HuH-7.5 (cell line): ENCODE data around the gene GCN1.
A peak's percentile ranks its signal among the peaks of the same experiment; 100 is the strongest.
"Not testable (repeated sequence)": the region's sequence is repeated elsewhere in the genome, so short reads cannot be mapped to it uniquely, and the experiment has no call there.

Source experiments
- DNase-seq: peaks from one replicate; pipeline ENCODE4 v3.0.0; 2011; ENCODE audit warnings: low spot score

Gene GCN1

GRCh38 chr12:120213182-120213581, 18.7 kb upstream of the GCN1 start:
- not testable (repeated sequence) for DNase-seq

- no peak for DNase-seq
These were observed 17.8 kb upstream of the GCN1 start for GRCh38 chr12:120212301-120212700.

GRCh38 chr12:120211904-120212283, 17.4 kb upstream of the GCN1 start:
- no peak for DNase-seq

GRCh38 chr12:120211243-120211903, 16.9 kb upstream of the GCN1 start:
- no peak for DNase-seq

GRCh38 chr12:120209851-120210250, 15.3 kb upstream of the GCN1 start:
- no peak for DNase-seq

- no peak for DNase-seq
These were observed 12.7 kb upstream of the GCN1 start for GRCh38 chr12:120207227-120207626.

- DNase-seq: not testable (repeated sequence)
These were observed 12.3 kb upstream of the GCN1 start for GRCh38 chr12:120206781-120207180.

GRCh38 chr12:120206228-120206627, 11.7 kb upstream of the GCN1 start:
- DNase-seq: no peak

GRCh38 chr12:120204171-120204570, 9.7 kb upstream of the GCN1 start:
- DNase-seq: no peak

- DNase-seq: no peak
These were observed 5.9 kb upstream of the GCN1 start for GRCh38 chr12:120200364-120200800.

- no peak for DNase-seq
These were observed 5.2 kb upstream of the GCN1 start for GRCh38 chr12:120199595-120200306.

GRCh38 chr12:120199025-120199424, 4.5 kb upstream of the GCN1 start:
- no peak for DNase-seq

- no peak for DNase-seq
These were observed 3.0 kb upstream of the GCN1 start for GRCh38 chr12:120197542-120197887.

GRCh38 chr12:120196817-120197541, 2.5 kb upstream of the GCN1 start:
- not testable (repeated sequence) for DNase-seq

GRCh38 chr12:120196363-120196762, 1.8 kb upstream of the GCN1 start:
- no peak for DNase-seq

GRCh38 chr12:120194226-120194533, 335 bp downstream of the GCN1 start:
- DNase-seq: no peak

GRCh38 chr12:120193286-120193685, 1.2 kb downstream of the GCN1 start:
- not testable (repeated sequence) for DNase-seq

GRCh38 chr12:120190985-120191480, 3.5 kb downstream of the GCN1 start:
- DNase-seq: no peak

GRCh38 chr12:120190386-120190785, 4.1 kb downstream of the GCN1 start:
- DNase-seq: no peak

GRCh38 chr12:120186654-120187053, 7.9 kb downstream of the GCN1 start:
- no peak for DNase-seq

GRCh38 chr12:120183211-120183631, 11.3 kb downstream of the GCN1 start:
- no peak for DNase-seq

GRCh38 chr12:120181991-120182631, 12.4 kb downstream of the GCN1 start:
- peak; percentile 45 for DNase-seq

GRCh38 chr12:120180975-120181374, 13.5 kb downstream of the GCN1 start:
- no peak for DNase-seq
